ENCODE results near the gene PHYH. TPM values are rescaled to one million over a fixed set of nuclear protein-coding genes. Genes with fewer than 3 reads are reported as not detected.
"Not testable (repeated sequence)": the region's sequence is repeated elsewhere in the genome, so short reads cannot be mapped to it uniquely, and the experiment has no call there.

Gene PHYH
- total RNA-seq, 1 experiment from 2014 or later, result 48.4 TPM

GRCh38 chr10:13321576-13321975, 21.7 kb upstream of the PHYH start:
- DNase-seq (ENCODE audit: low read depth), result no peak

GRCh38 chr10:13319166-13319565, 19.3 kb upstream of the PHYH start:
- no peak for DNase-seq (ENCODE audit: low read depth)

DNA sequence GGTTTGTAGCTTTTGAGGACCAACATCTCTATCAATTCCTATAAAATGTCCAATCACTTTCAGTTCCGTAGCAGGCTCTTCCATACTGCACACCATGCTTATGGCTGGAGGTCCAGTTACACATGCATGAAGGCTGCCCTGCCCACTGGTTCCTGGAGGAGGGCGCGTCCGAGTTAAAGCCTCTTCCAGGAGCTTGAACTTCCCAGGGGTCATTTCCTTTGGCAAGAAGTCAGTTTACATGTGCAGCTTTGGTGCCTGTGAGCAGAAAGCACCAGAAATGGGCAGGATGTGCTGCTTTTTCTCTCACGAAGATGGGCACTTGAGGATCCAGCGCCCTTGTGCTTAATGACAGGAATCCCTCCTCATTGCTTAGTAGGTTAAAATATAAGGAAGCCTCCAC, 17.6 kb upstream of the PHYH start:
- no peak for DNase-seq (ENCODE audit: low read depth)

- DNase-seq (ENCODE audit: low read depth), result no peak
Observed at GRCh38 chr10:13316635-13317311, 16.9 kb upstream of the PHYH start.

DNA sequence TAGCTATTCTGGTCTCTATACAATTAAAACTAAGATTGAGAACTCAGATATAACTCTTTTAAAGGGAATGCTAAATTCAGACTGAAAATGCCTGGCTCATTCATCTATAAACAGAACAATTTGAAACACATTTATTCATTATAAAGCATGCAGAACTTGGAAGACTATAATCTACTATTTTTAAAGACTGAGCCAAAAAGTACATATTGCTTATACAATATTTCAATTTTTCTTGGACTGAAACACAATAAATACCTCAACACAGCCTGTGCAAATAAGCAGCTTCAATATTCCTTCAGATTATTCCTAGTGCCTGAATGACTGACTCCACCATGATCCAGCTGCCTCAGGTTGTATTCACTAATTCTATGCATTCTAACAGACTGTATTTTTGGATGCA, 15.5 kb upstream of the PHYH start:
- no peak for DNase-seq (ENCODE audit: low read depth)

- no peak for DNase-seq (ENCODE audit: low read depth)
Observed at GRCh38 chr10:13311177-13311575, 11.3 kb upstream of the PHYH start.

DNA sequence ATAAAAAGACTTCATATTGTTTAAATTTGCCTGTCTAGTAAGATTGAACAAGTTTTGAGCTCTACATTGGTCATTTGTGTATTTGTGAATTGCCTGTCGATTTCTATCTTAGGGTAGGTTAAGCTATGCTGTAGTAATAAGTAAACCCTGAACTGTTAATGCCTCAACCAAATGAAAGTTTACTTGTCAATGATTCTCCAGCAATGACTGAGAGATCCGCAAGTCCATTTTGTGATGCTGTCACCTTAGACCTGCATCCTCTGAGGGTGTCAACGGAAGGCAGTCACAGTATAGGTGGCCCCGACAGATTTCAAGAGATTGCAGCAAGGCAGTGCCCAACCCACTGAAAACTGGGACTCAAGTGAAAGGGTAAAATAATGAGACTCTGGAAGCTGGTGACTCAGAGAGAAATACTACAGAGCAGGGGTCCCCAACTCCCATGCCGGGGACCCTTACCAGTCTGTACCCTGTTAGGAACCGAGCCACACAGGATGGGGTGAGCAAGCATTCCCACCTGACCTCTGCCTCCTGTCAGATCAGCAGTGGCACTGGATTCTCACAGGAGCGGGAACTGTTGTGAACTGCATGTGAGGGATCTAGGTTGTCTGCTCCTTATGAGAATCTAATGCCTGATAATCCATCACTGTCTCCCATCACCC, 10.8 kb upstream of the PHYH start:
- DNase-seq (ENCODE audit: low read depth), result no peak

GRCh38 chr10:13309792-13310191, 9.9 kb upstream of the PHYH start:
- no peak for DNase-seq (ENCODE audit: low read depth)

DNA sequence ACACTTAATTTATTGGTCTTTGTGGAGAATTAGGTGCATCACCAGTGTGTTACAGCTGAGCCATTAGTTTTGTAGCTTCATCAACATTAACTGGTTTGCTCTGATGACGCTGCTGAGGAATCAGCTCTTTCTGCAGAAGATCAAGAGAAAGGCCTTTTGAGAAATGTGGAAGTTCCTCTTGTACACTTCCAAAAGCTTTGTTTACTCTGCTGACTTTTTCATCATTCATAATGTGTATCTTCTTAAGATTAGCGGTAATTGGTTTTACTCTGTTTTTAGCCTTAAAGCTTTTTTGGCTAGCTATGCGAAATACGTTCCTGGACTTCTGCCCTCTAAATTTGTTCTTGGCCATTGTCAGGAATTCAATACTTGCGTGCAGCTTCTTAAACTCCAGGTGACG, 8.2 kb upstream of the PHYH start:
- DNase-seq (ENCODE audit: low read depth), result no peak

GRCh38 chr10:13306103-13306502, 6.2 kb upstream of the PHYH start:
- DNase-seq (ENCODE audit: low read depth), result no peak

GRCh38 chr10:13302821-13303555, 3.1 kb upstream of the PHYH start:
- no peak for DNase-seq (ENCODE audit: low read depth)

DNA sequence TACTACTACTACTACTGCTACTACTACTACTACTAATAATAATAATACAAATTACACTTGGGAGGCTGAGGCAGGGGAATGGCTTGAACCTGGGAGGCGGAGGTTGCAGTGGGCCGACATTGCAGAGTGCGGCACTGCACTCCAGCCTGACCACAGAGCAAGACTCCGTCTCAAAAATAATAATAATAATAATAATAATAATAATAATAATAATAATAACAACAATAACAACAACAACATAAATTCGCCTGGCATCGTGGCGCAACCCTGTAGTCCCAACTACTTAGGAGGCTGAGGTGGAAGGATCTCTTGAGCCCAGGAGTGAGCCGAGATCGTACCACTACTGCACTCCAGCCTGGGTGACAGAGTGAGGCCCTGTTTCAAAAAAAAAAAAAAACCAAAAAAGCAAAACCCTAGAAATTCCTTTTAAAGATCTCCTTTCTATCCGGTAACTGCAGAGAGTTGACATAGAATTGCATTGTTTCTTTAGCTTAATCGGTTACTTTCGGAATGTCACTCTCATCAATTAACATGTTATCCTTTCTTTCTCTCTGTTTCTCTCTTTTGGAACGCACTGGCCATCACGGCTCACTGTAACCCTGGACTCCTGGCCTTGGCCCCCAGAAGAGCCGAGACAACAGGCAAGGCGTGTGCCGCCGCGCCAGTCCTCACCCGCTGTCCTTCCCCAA, 972 bp downstream of the PHYH start:
- DNase-seq (ENCODE audit: low read depth), result no peak

DNA sequence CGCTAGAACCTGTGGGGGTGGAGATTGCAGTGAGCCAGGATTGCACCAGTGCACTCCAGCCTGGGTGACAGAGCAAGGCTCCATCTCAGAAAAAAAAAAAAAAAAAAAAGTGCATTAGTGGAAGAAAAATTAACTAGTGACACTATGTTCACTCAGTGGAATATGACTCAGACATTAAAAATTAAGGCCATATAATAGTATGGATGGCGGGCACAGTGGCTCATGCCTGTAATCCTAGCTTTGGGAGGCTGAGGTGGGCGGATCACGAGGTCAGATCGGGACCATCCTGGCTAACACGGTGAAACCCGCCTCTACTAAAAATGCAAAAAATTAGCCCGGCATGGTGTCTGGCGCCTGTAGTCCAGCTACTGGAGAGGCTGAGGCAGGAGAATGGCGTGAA, 3.4 kb downstream of the PHYH start:
- DNase-seq (ENCODE audit: low read depth), result no peak

- no peak for DNase-seq (ENCODE audit: low read depth)
Observed at GRCh38 chr10:13294784-13295183, 5.1 kb downstream of the PHYH start.

DNA sequence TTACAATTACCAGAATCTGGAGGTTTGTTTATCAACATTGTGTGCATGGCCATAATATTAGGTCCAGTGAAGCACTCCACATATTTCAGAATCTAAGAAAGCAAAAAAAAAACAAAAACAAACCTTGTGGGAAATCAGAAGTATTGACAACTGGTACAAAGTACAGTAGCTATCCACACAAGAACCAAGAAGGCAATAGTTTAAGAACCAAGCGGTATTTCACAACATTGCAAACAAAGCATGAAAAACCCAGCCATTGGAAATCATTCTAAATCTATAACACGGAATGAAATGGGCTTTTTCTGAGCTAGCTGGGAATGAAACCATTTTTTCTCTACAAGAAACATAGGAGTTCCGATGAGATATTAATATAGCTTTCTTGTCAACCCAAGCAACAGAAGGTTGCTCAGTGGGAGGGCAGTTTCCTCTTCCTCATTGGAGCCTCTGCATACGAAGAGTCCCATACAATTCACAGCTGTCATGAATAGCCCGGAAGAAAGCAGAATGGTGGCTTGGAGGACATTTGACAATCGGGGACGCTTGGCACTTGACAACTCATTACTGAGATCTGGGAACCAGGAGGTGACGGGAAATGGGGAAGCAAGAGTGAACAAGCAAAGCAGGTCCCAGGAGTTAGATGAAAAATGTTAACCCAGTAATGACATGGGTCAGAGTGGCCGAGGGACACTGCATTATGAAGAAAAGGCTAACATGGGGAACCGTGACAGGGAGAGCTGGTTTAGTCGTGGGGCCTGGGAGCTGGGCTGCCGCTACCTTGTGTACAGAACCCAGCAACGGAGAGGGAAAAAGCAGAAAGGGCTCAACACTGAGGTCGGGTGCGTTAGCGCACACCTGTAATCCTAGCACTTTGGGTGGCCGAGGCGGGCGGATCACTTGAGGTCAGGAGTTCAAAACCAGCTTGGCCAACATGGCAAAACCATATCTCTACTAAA, 7.8 kb downstream of the PHYH start:
- no peak for DNase-seq (ENCODE audit: low read depth)

- DNase-seq (ENCODE audit: low read depth), result no peak
Observed at GRCh38 chr10:13291061-13291460, 8.8 kb downstream of the PHYH start.

DNA sequence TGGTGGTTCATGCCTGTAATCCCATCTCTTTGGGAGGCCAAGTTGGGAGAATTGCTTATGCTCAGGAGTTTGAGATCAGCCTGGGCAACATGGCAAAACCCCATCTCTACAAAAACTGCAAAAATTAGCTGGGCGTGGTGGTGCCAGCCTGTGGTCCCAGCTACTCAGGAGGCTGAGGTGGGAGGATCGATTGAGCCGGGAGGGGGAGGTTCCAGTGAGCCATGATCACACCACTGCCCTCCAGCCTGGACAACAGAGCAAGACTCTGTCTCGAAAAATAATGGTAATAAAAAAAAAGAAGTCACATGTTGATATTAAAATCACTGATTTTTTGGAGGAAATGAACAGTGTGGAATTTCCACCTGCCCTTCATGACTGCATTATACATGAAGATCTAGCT, 15.8 kb downstream of the PHYH start:
- no peak for DNase-seq (ENCODE audit: low read depth)

GRCh38 chr10:13282348-13282747, 17.5 kb downstream of the PHYH start:
- not testable (repeated sequence) for DNase-seq (ENCODE audit: low read depth)

DNA sequence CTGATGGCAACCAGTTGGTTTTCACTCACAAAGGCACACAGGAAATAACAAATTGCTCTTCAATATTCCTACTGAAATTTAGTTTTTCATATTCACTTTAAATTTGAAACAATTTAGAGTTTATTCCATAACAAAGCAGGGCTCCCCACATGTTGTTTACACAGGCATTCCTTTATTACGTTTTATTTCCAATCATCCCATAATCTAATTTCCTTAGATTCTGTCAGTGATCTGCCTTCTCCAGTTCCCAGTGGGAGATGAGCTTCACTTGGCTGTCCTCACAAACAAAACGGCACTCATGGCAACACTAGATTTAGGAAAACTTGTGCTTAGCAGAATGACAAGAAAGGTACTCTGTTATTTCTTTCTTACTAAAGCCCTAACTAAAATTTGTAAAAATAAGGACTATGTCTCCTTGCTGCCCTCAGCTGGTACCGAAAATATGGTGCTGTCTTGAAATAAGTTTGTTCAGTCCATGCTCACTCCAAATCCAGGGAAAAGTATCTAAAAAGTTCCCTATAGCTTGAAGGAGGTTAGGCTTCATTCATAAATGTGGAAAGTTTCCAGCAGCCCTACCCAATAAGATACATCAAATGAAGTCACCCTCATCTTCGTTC, 23.0 kb downstream of the PHYH start:
- peak; percentile 4 for DNase-seq (ENCODE audit: low read depth)

GRCh38 chr10:13276146-13276545, 23.7 kb downstream of the PHYH start:
- not testable (repeated sequence) for DNase-seq (ENCODE audit: low read depth)

GRCh38 chr10:13272164-13272571, 27.7 kb downstream of the PHYH start:
- DNase-seq (ENCODE audit: low read depth), result peak; percentile 18
